ENCODE measurements around the gene LAD1. TPM values are rescaled to one million over a fixed set of nuclear protein-coding genes. Genes with fewer than 3 reads are reported as not detected.

The LAD1 gene
- total RNA-seq, 1 experiment from 2014 or later = 30.1 TPM

- Histone ChIP-seq H3K4ac (ENCODE audit: low read depth, low read length) (no peak overlapping the region), H2BK5ac (ENCODE audit: insufficient read length, low read length) (no peak overlapping the region), H3K79me2 (ENCODE audit: insufficient read depth, low read length) (no peaks in the 10 kb centered on the region), H3K23ac (ENCODE audit: insufficient read length, low read depth, low read length) (no peak overlapping the region), H3T11ph (ENCODE audit: low read length) (no peak overlapping the region), H4K91ac (ENCODE audit: insufficient read length, low read depth, low read length) (no peak overlapping the region), H3K14ac (ENCODE audit: insufficient read depth, low read length) (no peak overlapping the region), H3K4me1 (ENCODE audit: insufficient read depth, low read length) (peaks cover under 1% of the 10 kb centered on the region; the same call in 1 of the 2 replicates), H3K79me1 (ENCODE audit: insufficient read depth, low read depth, low read length, poor library complexity, severe bottlenecking) (no peaks in the 10 kb centered on the region), H3K23me2 (ENCODE audit: insufficient read length, low read depth, low read length, poor library complexity, severe bottlenecking) (no peaks in the 10 kb centered on the region), H2BK12ac (ENCODE audit: insufficient read length, low read depth, low read length) (no peak overlapping the region), H2BK15ac (ENCODE audit: low read depth, low read length) (no peak overlapping the region), H3K27ac (ENCODE audit: insufficient read length, low read depth, low read length) (no peak overlapping the region), H4K5ac (ENCODE audit: insufficient read length, low read depth, low read length) (no peak overlapping the region), H3K9me3 (ENCODE audit: control insufficient read depth, low read depth, low read length) (no peaks in the 10 kb centered on the region), H3K56ac (ENCODE audit: insufficient read length, low read depth, low read length) (no peak overlapping the region), H3K9ac (ENCODE audit: extremely low read depth, insufficient read length, low read length) (no peak overlapping the region), H2AFZ (ENCODE audit: low read length) (no peak overlapping the region), H2BK20ac (ENCODE audit: low read depth, low read length, poor library complexity, severe bottlenecking) (no peak overlapping the region), H3K27me3 (ENCODE audit: insufficient read depth, low read length) (no peaks in the 10 kb centered on the region), H2BK120ac (ENCODE audit: low read depth, low read length, poor library complexity, severe bottlenecking) (no peak overlapping the region), H3K18ac (ENCODE audit: insufficient read length, low read depth, low read length) (no peak overlapping the region), H4K8ac (replicated peaks; ENCODE audit: insufficient read length, low read depth, low read length) (no peak overlapping the region), H3K4me2 (ENCODE audit: insufficient read depth, insufficient read length, low read length) (no peak overlapping the region), H2AK5ac (ENCODE audit: insufficient read length, low read length) (no peak overlapping the region), H4K20me1 (ENCODE audit: control insufficient read depth, insufficient read depth, insufficient read length) (no peaks in the 10 kb centered on the region)
- no peak for DNase-seq
- H3K36me3 Mint-ChIP-seq (ENCODE audit: insufficient read depth in 1 of 3, low read depth in 3 of 3) = no peaks in the 10 kb centered on the region
- no peaks in the 10 kb centered on the region; the same call in none of the 2 replicates for H3K27me3 Mint-ChIP-seq (ENCODE audit: low read depth)
- WGBS (ENCODE audit: extremely low coverage, insufficient read length, low lambda C conversion rate) = no CpG with 5 or more reads among the region's 13 CpGs
- H3K4me1 Mint-ChIP-seq = peaks cover 11 to 19% of the 10 kb centered on the region in 2 experiments
- H3K9me3 Mint-ChIP-seq = no peaks in the 10 kb centered on the region
- no peak for TF ChIP-seq CTCF (conservative IDR thresholded peaks at IDR 0.05)
- no peak overlapping the region for H3K4me3 Mint-ChIP-seq
- H3K27ac Mint-ChIP-seq = no peak overlapping the region; a peak in 1 of 7 replicates
These were observed 45.8 kb downstream of the LAD1 start for GRCh38 chr1:201353186-201353940.
